GM12878 (cell line): ENCODE results near the gene TMEM14B. TPM values are rescaled to one million over a fixed set of nuclear protein-coding genes. Genes with fewer than 3 reads are reported as not detected.
"Not testable (repeated sequence)": the region's sequence is repeated elsewhere in the genome, so short reads cannot be mapped to it uniquely, and the experiment has no call there.

Source experiments
- ATAC-seq: fragments of 200-7000 bp; cut with Tn5 transposase; 3 replicates; pipeline ENCODE4 v1.9.1; 2020; ENCODE audit warnings: mild to moderate bottlenecking, moderate library complexity
- BruUV-seq: library from RNA; stranded (reverse); fragments of 400-500 nt; replicated peaks from 2 replicates; lab custom pipeline; 2021; lab: Mats Ljungman, UMichigan
- CTCF ChIA-PET: fragments of 300-600 bp; sonication (Branson Sonifier 250); formaldehyde crosslinking; extraction: SDS; loops from one replicate; lab custom pipeline; 2021; ENCODE audit warnings: inconsistent platforms; lab: Yijun Ruan, JAX
- POLR2A ChIA-PET: fragments of 350-600 bp; formaldehyde crosslinking; extraction: SDS; loops from one replicate; lab custom pipeline; 2021; ENCODE audit warnings: inconsistent platforms; lab: Charles Lee
- RAD21 ChIA-PET: fragments of 300-600 bp; sonication (Branson Sonifier 250); formaldehyde crosslinking; loops from one replicate; lab custom pipeline; 2023; ENCODE audit warnings: antibody characterized with exemption; ENCODE audit not compliant: unreplicated experiment; lab: Charles Lee
- SMC1A ChIA-PET: fragments of 300-600 bp; sonication (Branson Sonifier 250); formaldehyde crosslinking; loops from one replicate; lab custom pipeline; 2023; ENCODE audit not compliant: unreplicated experiment, uncharacterized antibody; lab: Charles Lee
- DNase-seq: peaks from one replicate; pipeline ENCODE4 v3.0.0-alpha.2; 2011; ENCODE audit warnings: low read depth, low spot score
- FAIRE-seq: peaks from 3 replicates; lab custom pipeline; 2011; peaks lifted over from hg19 to GRCh38; lab: Jason Lieb, UNC
- H2AFZ ChIP-seq: 2 replicates; pipeline ENCODE4 v1.6.0; 2011; ENCODE audit warnings: low read depth, low read length, control low read depth; ENCODE audit not compliant: control insufficient read depth
- H3K27ac ChIP-seq: 2 replicates; pipeline ENCODE4 v1.5.1; 2011; ENCODE audit warnings: control low read depth; ENCODE audit not compliant: control insufficient read depth, insufficient read depth
- H3K27me3 ChIP-seq, 2 experiments: replicated peaks in 1 of 2; 2 replicates each; pipeline versions ENCODE4 v1.6.0 to v1.6.1; 2011; ENCODE audit warnings: low read length in 1 of 2; ENCODE audit not compliant: control insufficient read depth in 2 of 2, insufficient read depth in 2 of 2
- H3K36me3 ChIP-seq, 2 experiments: 2 replicates each; pipeline ENCODE4 v1.5.1; 2011; ENCODE audit warnings: low read length in 1 of 2; ENCODE audit not compliant: control insufficient read depth in 2 of 2, insufficient read depth in 2 of 2
- H3K4me1 ChIP-seq: 2 replicates; pipeline ENCODE4 v1.6.1; 2011; ENCODE audit warnings: mild to moderate bottlenecking, low read length, moderate library complexity, mixed read lengths; ENCODE audit not compliant: control insufficient read depth, insufficient read depth
- H3K4me2 ChIP-seq: 2 replicates; pipeline ENCODE4 v1.6.0; 2011; ENCODE audit warnings: control low read depth; ENCODE audit not compliant: control insufficient read depth, insufficient read depth
- H3K4me3 ChIP-seq: fragments of 200-600 bp; sonication (generic); 2 replicates; pipeline ENCODE4 v1.5.1; 2016
- H3K79me2 ChIP-seq: 2 replicates; pipeline ENCODE4 v1.6.0; 2011; ENCODE audit warnings: low read length; ENCODE audit not compliant: control insufficient read depth, insufficient read depth
- H3K9ac ChIP-seq: 2 replicates; pipeline ENCODE4 v1.8.0; 2011; ENCODE audit warnings: low read length, control low read depth, mixed read lengths; ENCODE audit not compliant: control insufficient read depth, insufficient read depth
- H3K9me3 ChIP-seq: replicated peaks from 3 replicates; pipeline ENCODE4 v1.5.1; 2011; ENCODE audit warnings: mild to moderate bottlenecking, low read length; ENCODE audit not compliant: control insufficient read depth, insufficient read depth
- H4K20me1 ChIP-seq: 2 replicates; pipeline ENCODE4 v1.6.0; 2011; ENCODE audit not compliant: control insufficient read depth, insufficient read depth
- CTCF ChIP-seq, 3 experiments: IDR thresholded peaks in 2 of 3; conservative IDR thresholded peaks in 1 of 3; 2 replicates each; pipeline ENCODE4 v1.5.1; 2011; ENCODE audit warnings: low read depth in 3 of 3, low read length in 3 of 3, mild to moderate bottlenecking in 3 of 3, control low read depth in 2 of 3, moderate library complexity in 2 of 3, inconsistent platforms in 1 of 3, mixed read lengths in 1 of 3; ENCODE audit not compliant: control insufficient read depth in 2 of 3, insufficient read depth in 1 of 3; ENCODE audit errors: extremely low read depth in 1 of 3
- NFYB ChIP-seq: IDR thresholded peaks from 2 replicates; pipeline ENCODE4 v1.6.1; 2011; ENCODE audit warnings: low read depth, mild to moderate bottlenecking, low read length, improper control_type of control experiment, moderate library complexity; ENCODE audit not compliant: insufficient read depth
- NKRF ChIP-seq: fragments of 450-650 bp; conservative IDR thresholded peaks from 2 replicates; pipeline ENCODE4 v1.6.1; 2017; ENCODE audit warnings: mild to moderate bottlenecking, moderate library complexity
- POLR2A ChIP-seq: IDR thresholded peaks from 2 replicates; pipeline ENCODE4 v1.6.1; 2011; ENCODE audit warnings: low read depth, mild to moderate bottlenecking, low read length
- RAD21 ChIP-seq: IDR thresholded peaks from 2 replicates; pipeline ENCODE4 v1.6.1; 2011; ENCODE audit warnings: mild to moderate bottlenecking, low read depth, low read length, moderate library complexity; ENCODE audit not compliant: insufficient read depth
- SMAD5 ChIP-seq: IDR thresholded peaks from 2 replicates; pipeline ENCODE4 v1.6.1; 2016; ENCODE audit warnings: antibody characterized with exemption, low read depth
- WGBS: methylation state at CpG from one replicate; pipeline ENCODE4 v1.1.6; 2016; ENCODE audit warnings: low lambda C conversion rate; ENCODE audit not compliant: insufficient replicate concordance, insufficient coverage; ENCODE audit errors: missing lambda C conversion rate; 5-methylcytosine and 5-hydroxymethylcytosine counted together
- in situ Hi-C: fragments of 300-500 bp; cut with MboI; formaldehyde crosslinking; loops from 9 replicates; pipeline ENCODE4 v1.14.3; 2018; ENCODE audit warnings: mixed read lengths
- intact Hi-C: fragments of 100-400 bp; cut with micrococcal nuclease; formaldehyde crosslinking; loops from one replicate; pipeline ENCODE4 v1.14.2; 2022; ENCODE audit not compliant: unreplicated experiment
- polyA plus RNA-seq, 11 experiments: library from polyadenylated mRNA; depleted of rRNA in 4 of 11; unstranded in 6 of 11; stranded (reverse) in 5 of 11; fragments of >200 nt; fragmentation: Nextera tagmentation in 4 of 11; fragmentation: Illumina TruSeq in 1 of 11; extraction: Ambion mirVana in 4 of 11; extraction: Trizol in 1 of 11; gene quantifications; 1 replicate in 1 of 11; 2 replicates in 10 of 11; pipeline versions ENCODE4 v1.2.1 to v1.2.3, GENCODE V29; 2011 to 2016; ENCODE audit warnings: inconsistent platforms in 2 of 11, missing spikeins in 2 of 11, low read depth in 1 of 11
- total RNA-seq, 4 experiments: library from RNA; depleted of rRNA in 3 of 4; stranded (reverse); fragments of >200 nt in 3 of 4; fragmentation: Illumina TruSeq in 1 of 4; extraction: Trizol in 1 of 4; gene quantifications; 2 replicates each; pipeline versions ENCODE4 v1.2.1 to v1.2.3, GENCODE V29; 2013 to 2021

Gene TMEM14B
- total and polyA plus RNA-seq, 10 of the 15 experiments (the other 5 are each of a cell fraction or from before 2014, with no cell fraction given), result 80.5 to 399 (median 136) TPM

GRCh38 chr6:10720960-10721849 lies 26.4 kb upstream of the TMEM14B start:
- FAIRE-seq, result peak; percentile 18
- BruUV-seq, H4K20me1 ChIP-seq, ATAC-seq, H3K27me3 ChIP-seq, H3K36me3 ChIP-seq, H3K4me1 ChIP-seq, in situ Hi-C loops, DNase-seq: not testable (repeated sequence)
- intact Hi-C loops, result loop anchor here (10.0 kb wide), 1 partner anchor 186 kb away; no protein-coding TSS in a partner anchor
- H3K9ac ChIP-seq, result peak overlapping the region; percentile 40; the same call in 1 of the 2 replicates
- H3K9me3 ChIP-seq, result peaks cover 12% of the 10 kb centered on the region
- ChIA-PET RAD21 (interaction anchor here (0.8 to 2.4 kb wide), 11 partner anchors 14 to 243 kb away, joined by 3 to 12 read pairs (median 4); partner anchors contain the start of genes C6orf52, PAK1IP1 and TMEM14B), SMC1A (interaction anchor here (0.9 to 4.1 kb wide), 10 partner anchors 9 to 243 kb away, joined by 3 to 46 read pairs (median 4); partner anchors contain the start of genes C6orf52, PAK1IP1 and TMEM14B), CTCF (interaction anchor here (1.0 to 2.2 kb wide), 7 partner anchors 10 to 213 kb away, joined by 3 to 8 read pairs (median 4); no protein-coding TSS in a partner anchor), POLR2A (interaction anchor here (0.5 to 6.0 kb wide), 5 partner anchors 22 to 210 kb away, joined by 3 to 40 read pairs (median 4); partner anchors contain the start of genes C6orf52, PAK1IP1 and TMEM14B)
- H3K79me2 ChIP-seq, result peaks cover 13% of the 10 kb centered on the region
- peak overlapping the region; percentile 75 for H3K4me2 ChIP-seq
- 75% methylated on average over 17 of the region's 17 CpGs for whole genome bisulfite sequencing
- TF ChIP-seq RAD21 (peak; percentile 33; the same call in 1 of the 2 replicates), NFYB (peak; percentile 81), CTCF (IDR thresholded peaks at IDR 0.05 in 2 of 3, conservative IDR thresholded peaks at IDR 0.05 in 1 of 3; ENCODE audit: control insufficient read depth in 2 of 3, extremely low read depth in 1 of 3, insufficient read depth in 1 of 3, low read depth in 3 of 3, low read length in 3 of 3) (peak in 1 of 3 experiments; percentile 9; a peak in 1 of 6 replicates), NKRF (0 out of 2 replicates have a peak, but pooled peaks have one; percentile 15), POLR2A (0 out of 2 replicates have a peak, but pooled peaks have one; percentile 6), SMAD5 (0 out of 2 replicates have a peak, but pooled peaks have one; percentile 26)
- peak overlapping the region; percentile 97 for H3K4me3 ChIP-seq
- H2AFZ ChIP-seq, result peak overlapping the region; percentile 63
- peak overlapping the region; percentile 78 for H3K27ac ChIP-seq
